T-helper 9 cell (primary cell): ENCODE results near the gene MTURN.

Experiments
- DNase-seq: peaks from one replicate; pipeline ENCODE4 v3.0.0-alpha.2; 2020

Gene MTURN

GRCh38 chr7:30162622-30163124, 27.9 kb downstream of the MTURN start:
- DNase-seq = no peak

GRCh38 chr7:30163231-30163894, 28.6 kb downstream of the MTURN start:
- no peak for DNase-seq

- no peak for DNase-seq
These were observed 29.8 kb downstream of the MTURN start for GRCh38 chr7:30164567-30164966.

GRCh38 chr7:30165590-30165989, 30.8 kb downstream of the MTURN start:
- no peak for DNase-seq

- no peak for DNase-seq
These were observed 31.5 kb downstream of the MTURN start for GRCh38 chr7:30166155-30166840.

- DNase-seq = no peak
These were observed 32.1 kb downstream of the MTURN start for GRCh38 chr7:30166841-30167235.

- DNase-seq = no peak
These were observed 33.1 kb downstream of the MTURN start for GRCh38 chr7:30167901-30168300.

GRCh38 chr7:30168835-30169573, 34.2 kb downstream of the MTURN start:
- DNase-seq = no peak

GRCh38 chr7:30169579-30169978, 34.8 kb downstream of the MTURN start:
- DNase-seq = no peak

- DNase-seq = no peak
These were observed 35.9 kb downstream of the MTURN start for GRCh38 chr7:30170476-30171205.

- DNase-seq = no peak
These were observed 37.1 kb downstream of the MTURN start for GRCh38 chr7:30171766-30172447.

- no peak for DNase-seq
These were observed 37.7 kb downstream of the MTURN start for GRCh38 chr7:30172451-30172850.

GRCh38 chr7:30173058-30173897, 38.5 kb downstream of the MTURN start:
- DNase-seq = no peak

- no peak for DNase-seq
These were observed 40.4 kb downstream of the MTURN start for GRCh38 chr7:30175180-30175579.

GRCh38 chr7:30175636-30176147, 40.9 kb downstream of the MTURN start:
- no peak for DNase-seq

- no peak for DNase-seq
These were observed 41.8 kb downstream of the MTURN start for GRCh38 chr7:30176463-30177109.

- DNase-seq = no peak
These were observed 42.4 kb downstream of the MTURN start for GRCh38 chr7:30177186-30177585.

GRCh38 chr7:30177965-30178364, 43.2 kb downstream of the MTURN start:
- no peak for DNase-seq

GRCh38 chr7:30178748-30179436, 44.1 kb downstream of the MTURN start:
- no peak for DNase-seq

GRCh38 chr7:30180718-30181117, 45.9 kb downstream of the MTURN start:
- DNase-seq = no peak
